Measurements from ENCODE around the gene PTPN11.

The PTPN11 gene

DNA sequence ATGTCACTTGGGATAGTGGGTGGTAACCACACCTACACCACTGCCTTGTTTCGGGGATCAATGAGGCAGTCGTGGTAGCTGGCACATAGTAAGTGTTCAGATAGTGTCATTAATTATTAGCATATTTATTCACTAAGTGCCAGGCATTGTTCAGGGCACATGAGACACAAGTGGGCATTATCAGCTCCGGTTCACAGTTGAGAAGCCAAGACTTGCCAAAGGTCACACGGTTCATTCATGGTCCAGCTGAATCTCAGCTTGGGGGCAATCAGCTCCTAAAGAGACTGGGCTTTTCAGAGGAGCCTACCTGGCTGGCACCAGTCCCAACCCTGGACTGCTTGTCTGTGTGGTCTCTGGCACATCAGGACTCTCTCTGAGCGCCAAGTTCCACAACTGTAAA lies 121.3 kb downstream of the PTPN11 start:
- DNase-seq (ENCODE audit: low read depth in 2 of 2), result no peak

DNA sequence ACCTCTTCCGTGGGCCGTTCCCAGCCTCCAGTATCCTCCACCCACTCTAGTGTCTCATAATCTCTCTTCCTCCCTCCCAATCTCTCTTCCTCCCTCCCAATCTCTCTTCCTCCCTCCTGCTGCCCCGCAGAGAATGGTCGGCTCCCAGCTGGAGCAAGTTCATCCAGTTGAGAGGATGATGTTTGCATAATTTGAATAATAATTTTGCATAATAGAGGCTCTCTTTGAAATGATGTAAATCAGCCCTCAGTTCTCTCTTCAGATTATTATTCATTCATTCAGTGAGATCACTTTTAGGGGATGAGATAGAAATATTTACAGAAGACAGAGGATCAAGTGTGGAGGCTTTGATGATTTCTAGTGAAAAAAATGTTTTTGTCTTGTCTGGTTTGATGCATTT lies 125.0 kb downstream of the PTPN11 start:
- no peak for DNase-seq (ENCODE audit: low read depth in 2 of 2)

DNA sequence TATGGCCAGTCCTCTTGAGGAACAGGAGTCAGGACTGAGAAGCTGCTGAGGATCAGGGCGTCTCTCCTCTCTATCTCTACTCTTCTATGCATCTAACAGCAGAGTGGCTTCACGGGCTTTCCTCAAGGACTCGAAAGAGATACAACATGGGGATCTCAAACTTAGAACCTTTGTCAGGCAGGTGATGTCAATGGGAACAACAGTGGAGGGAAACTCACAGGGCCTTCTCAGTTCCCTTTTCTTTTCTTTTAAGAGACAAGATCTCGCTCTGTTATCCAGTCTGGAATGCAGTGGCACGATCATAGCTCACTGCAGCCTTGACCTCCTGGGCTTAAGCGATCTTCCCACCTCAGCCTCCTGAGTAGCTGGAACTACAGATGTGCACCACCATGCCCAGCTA lies 127.6 kb downstream of the PTPN11 start:
- no peak for DNase-seq (ENCODE audit: low read depth in 2 of 2)

DNA sequence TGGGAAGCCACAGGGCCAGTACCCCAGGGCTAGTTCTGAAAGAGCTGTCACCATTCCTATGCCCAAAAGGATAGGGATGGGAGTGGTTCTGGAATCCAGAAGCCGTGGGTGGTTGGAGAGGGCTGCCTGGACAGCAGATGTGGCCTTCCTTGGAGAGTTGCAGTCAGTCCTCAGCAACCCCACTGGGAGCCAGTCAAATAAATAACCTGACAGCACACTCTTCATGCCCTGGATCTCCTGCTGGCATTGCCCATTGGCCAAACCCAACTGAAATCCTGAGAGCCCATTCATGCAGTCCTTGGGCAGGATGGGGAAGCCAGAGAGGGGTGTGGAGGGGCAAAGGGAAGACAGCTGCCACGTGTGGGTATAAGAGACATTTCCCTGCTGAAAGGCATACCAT lies 128.2 kb downstream of the PTPN11 start:
- no peak for DNase-seq (ENCODE audit: low read depth in 2 of 2)

DNA sequence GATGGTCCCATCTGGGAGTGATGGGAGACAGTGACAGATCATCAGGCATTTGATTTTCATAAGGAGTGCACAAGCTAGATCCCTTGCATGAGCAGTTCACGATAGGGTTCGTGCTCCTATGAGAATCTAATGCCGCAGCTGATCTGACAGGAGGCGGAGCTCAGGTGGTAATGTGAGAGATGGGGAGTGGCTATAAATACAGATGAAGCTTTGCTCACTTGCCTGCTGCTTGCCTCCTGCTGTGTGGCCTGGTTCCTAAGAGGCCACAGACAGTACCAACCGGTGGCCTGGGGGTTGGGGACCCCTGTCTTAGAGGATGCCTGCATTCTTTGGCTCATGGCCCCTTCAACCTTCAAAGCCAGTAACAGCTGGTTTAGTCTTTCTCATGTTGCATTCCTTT lies 130.3 kb downstream of the PTPN11 start:
- no peak for DNase-seq (ENCODE audit: low read depth in 2 of 2)

DNA sequence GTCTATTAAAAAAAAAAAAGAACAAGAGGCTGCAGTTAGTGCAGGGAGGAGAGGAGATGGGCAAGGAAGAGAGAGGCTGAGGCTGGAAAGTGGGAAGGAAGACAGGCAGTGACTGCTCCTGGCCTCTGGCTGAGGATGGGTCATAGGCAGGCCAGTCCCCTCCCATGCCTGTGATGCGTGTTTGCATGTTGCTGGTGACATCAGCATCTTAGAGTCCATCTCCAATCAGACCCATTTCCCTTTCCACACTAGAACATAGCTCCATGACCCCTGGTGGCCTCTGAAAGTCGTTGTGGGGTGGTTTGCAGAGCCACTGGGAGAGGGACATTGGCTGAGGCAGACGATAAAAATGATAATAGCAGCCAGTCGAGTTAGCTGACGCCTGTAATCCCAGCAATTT lies 132.9 kb downstream of the PTPN11 start:
- DNase-seq (ENCODE audit: low read depth in 2 of 2), result no peak

DNA sequence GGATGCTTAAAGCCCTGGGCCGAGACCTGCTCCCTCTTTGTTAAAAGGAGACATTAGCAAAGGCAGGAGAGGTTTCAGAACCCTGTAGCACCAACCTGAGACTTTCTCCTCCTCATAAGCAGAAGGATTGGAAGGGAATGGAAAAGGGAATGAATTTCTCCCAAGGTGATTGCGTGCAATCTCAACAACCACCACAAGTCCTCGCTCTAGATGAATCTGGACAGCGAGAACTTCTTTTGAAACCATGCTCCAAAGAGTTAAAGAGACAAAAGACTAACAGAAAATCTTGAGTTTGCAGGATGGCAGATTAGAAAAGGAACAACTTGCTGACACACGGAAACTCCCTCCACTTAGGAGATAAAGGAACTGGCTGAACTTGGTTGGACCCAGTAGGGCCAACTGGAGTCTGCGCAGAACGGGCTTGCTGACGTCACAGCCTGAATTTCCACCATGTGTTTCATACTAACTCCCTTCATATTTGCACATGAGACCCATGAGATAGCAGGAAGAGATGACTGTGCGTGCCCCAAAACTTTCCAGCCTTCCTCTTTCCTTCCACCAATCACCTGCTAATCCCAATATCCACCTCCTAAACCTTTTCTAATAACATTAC lies 137.0 kb downstream of the PTPN11 start:
- DNase-seq (ENCODE audit: low read depth in 2 of 2), result no peak

DNA sequence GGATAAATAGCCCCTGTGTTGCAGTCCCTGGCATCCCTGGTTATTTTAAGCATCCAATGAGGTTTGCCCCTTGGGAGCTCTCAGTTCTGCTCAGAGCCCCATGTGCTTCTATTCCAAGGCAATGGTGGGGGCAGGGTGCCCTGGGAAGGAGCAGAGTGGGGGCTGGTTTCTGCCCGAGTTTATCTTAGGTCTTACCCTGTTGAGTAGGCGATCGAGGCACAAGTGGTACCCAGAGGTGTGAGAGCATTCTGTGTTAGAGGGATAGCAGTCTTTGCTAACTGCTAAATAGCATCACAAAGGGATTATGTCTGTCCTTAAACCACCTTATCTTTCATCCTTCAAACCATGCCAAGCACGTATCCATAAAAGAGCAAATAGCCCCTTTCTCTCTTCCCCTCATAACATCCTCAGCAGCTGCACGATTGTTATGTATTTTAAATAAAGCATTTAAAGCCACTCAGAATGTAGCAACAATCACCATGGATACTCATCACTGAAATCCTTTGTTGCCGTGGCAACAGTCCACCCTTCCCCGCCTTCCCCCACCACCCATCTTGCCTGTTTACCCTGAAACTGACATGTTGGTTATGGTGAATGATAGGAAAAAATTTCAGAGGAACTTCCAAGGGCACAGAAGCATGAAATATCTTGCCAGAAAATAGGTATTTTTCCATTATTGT lies 139.3 kb downstream of the PTPN11 start:
- no peak for DNase-seq (ENCODE audit: low read depth in 2 of 2)

Data from stimulated activated CD8-positive, alpha-beta memory T cell treated with anti-CD3 and anti-CD28 coated beads, Interleukin-2, amount 100 ng/mL, for 1 hour (primary cell).